Small intestine (tissue), 16 donors: ENCODE measurements around the gene RGS18. TPM values are rescaled to one million over a fixed set of nuclear protein-coding genes. Genes with fewer than 3 reads are reported as not detected.
A peak's percentile ranks its signal among the peaks of the same experiment; 100 is the strongest.

Source experiments
- DNase-seq, 2 donors: peaks; one replicate each; pipeline versions ENCODE4 v3.0.0 to v3.0.0-alpha.2; 2013
- FAIRE-seq: peaks from 2 replicates; lab custom pipeline; 2012; peaks lifted over from hg19 to GRCh38; lab: Jason Lieb, UNC
- H3K27ac ChIP-seq, 3 donors: one replicate each; pipeline ENCODE4 v1.5.1; 2013; ENCODE audit warnings: low read length in 2 of 3, mild to moderate bottlenecking in 2 of 3, control low read depth in 1 of 3, inconsistent platforms in 1 of 3, low read depth in 1 of 3, moderate library complexity in 1 of 3
- H3K27me3 ChIP-seq, 3 donors: one replicate each; pipeline ENCODE4 v1.6.1; 2013; ENCODE audit warnings: low read length in 3 of 3, inconsistent platforms in 1 of 3; ENCODE audit not compliant: control insufficient read depth in 3 of 3, insufficient read depth in 3 of 3
- H3K36me3 ChIP-seq, 3 donors: one replicate each; pipeline ENCODE4 v1.6.1; 2013; ENCODE audit warnings: low read length in 3 of 3, inconsistent platforms in 1 of 3, low read depth in 1 of 3, mild to moderate bottlenecking in 1 of 3, moderate library complexity in 1 of 3; ENCODE audit not compliant: control insufficient read depth in 3 of 3, insufficient read depth in 2 of 3
- H3K4me1 ChIP-seq, 3 donors: one replicate each; pipeline ENCODE4 v1.6.1; 2013; ENCODE audit warnings: low read length in 2 of 3, inconsistent platforms in 1 of 3, low read depth in 1 of 3, mild to moderate bottlenecking in 1 of 3, moderate library complexity in 1 of 3; ENCODE audit not compliant: control insufficient read depth in 3 of 3, insufficient read depth in 2 of 3
- H3K4me3 ChIP-seq, 3 donors: one replicate each; pipeline ENCODE4 v1.5.1; 2013; ENCODE audit warnings: low read length in 3 of 3, control low read depth in 1 of 3, inconsistent platforms in 1 of 3, low read depth in 1 of 3, mild to moderate bottlenecking in 1 of 3, moderate library complexity in 1 of 3
- H3K9me3 ChIP-seq, 2 donors: one replicate each; pipeline ENCODE4 v1.6.1; 2013; ENCODE audit warnings: low read depth in 1 of 2, low read length in 1 of 2; ENCODE audit not compliant: control insufficient read depth in 2 of 2, insufficient read depth in 1 of 2
- WGBS, 3 donors: extraction: QIAGEN DNeasy Blood & Tissue Kit; methylation state at CpG; one replicate each; pipeline ENCODE4 v1.1.7; 2013; 5-methylcytosine and 5-hydroxymethylcytosine counted together
- long read RNA-seq, 10 donors: transcript quantifications; one replicate each; lab custom pipeline, GENCODE V29; 2026
- polyA plus RNA-seq, 4 donors: library from polyadenylated mRNA; stranded (reverse) in 3 of 4; unstranded in 1 of 4; fragments of 200-250 nt in 3 of 4; fragments of 120-200 nt in 1 of 4; gene quantifications; one replicate each; pipeline versions ENCODE4 v1.2.1 to v1.2.3, GENCODE V29; 2013
- donor health status: healthy with polysubstance abuse.
- donor health status: control.
- donor health status: control.
- donor health status: Bipolar disorder and iron deficiency.
- donor health status: healthy.

The RGS18 gene, protein sequence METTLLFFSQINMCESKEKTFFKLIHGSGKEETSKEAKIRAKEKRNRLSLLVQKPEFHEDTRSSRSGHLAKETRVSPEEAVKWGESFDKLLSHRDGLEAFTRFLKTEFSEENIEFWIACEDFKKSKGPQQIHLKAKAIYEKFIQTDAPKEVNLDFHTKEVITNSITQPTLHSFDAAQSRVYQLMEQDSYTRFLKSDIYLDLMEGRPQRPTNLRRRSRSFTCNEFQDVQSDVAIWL
- 1 to 10 TPM in 2 of 4 donors, under 1 TPM in 2; 0.48 to 4.9 (median 2.5) TPM for polyA plus RNA-seq
- long read RNA-seq, donor 1 = 0 reads
- long read RNA-seq, donor 2, partial matches to known transcripts = 0 of 1 reads
- long read RNA-seq, donor 2, other reads (novel, unspliced or antisense) = 0 of 1 reads
- long read RNA-seq, donor 3, partial matches to known transcripts = 0 of 2 reads
- long read RNA-seq, donor 3, other reads (novel, unspliced or antisense) = 0 of 2 reads
- long read RNA-seq, donor 4 = 0 reads
- long read RNA-seq, donor 5 = 0 reads
- long read RNA-seq, donor 6, partial matches to known transcripts = 0 of 1 reads
- long read RNA-seq, donor 6, other reads (novel, unspliced or antisense) = 0 of 1 reads
- long read RNA-seq, donor 7 = 0 reads
- long read RNA-seq, donor 8, partial matches to known transcripts = 0 of 1 reads
- long read RNA-seq, donor 8, other reads (novel, unspliced or antisense) = 0 of 1 reads
- long read RNA-seq, donor 9, partial matches to known transcripts = 0 of 2 reads
- long read RNA-seq, donor 9, other reads (novel, unspliced or antisense) = 0 of 2 reads
- long read RNA-seq, donor 10, partial matches to known transcripts = 0 of 1 reads
- long read RNA-seq, donor 10, other reads (novel, unspliced or antisense) = 0 of 1 reads

DNA sequence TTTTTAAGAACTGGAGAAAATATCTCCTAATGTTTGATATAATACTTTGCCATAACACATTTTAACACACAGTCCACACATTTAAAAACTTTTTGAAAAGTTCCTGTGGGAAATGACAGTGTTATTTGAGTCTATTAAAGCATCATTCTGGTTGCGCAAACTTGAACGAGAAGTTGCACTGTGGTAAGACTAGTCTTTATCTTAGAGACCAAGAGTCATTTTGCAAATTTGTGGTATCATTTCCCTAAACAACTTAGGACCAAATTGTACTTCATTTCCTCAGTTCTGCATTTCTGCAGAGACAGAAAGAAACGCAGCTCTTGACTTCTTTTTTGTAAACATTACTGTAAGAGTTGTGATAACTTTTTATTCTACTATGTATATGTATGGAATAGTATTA, at the start of gene RGS18:
Gene RGS18, plus strand, starts transcription at position 282 of the 400 bp plus-strand sequence. CDS start 176 bp downstream, outside the sequence.
- Histone ChIP-seq H3K9me3 (no peaks in the 10 kb centered on the region), H3K27me3 (no peaks in the 10 kb centered on the region), H3K27ac (no peak within 1 kb of the TSS), H3K4me3 (no peak within 1 kb of the TSS), H3K36me3 (no peaks in the 10 kb centered on the region), H3K4me1 (no peaks in the 10 kb centered on the region)
- FAIRE-seq (no peak), DNase-seq (peak in 1 of 2 donors; percentile 15)
- 43 to 65% (median 55%) methylated on average over 3 of the region's 3 CpGs for WGBS, 3 donors

DNA sequence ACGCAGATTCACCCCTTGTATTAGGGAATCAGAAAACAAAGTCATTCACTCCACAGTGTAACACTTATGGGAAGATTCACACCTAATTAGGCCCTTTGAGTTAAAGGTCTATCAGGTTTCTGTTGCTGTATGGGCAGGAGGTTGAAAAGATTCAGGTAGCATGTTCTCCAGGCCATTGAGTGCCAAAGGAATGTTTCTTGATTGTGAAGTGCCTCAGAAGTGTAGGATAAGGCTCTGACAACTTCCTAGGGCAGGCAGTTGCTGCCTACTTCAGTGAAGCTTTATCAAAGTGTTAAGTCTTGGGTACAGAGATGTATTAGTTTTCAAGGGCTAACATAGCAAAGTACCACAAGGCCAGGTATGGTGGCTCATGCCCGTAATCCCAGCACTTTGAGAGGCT, 48.7 kb upstream of the RGS18 start:
- DNase-seq (no peak), FAIRE-seq (no peak)
- Histone ChIP-seq H3K4me3 (no peak overlapping the region), H3K9me3 (no peaks in the 10 kb centered on the region), H3K27me3 (no peaks in the 10 kb centered on the region), H3K27ac (no peak overlapping the region), H3K36me3 (no peaks in the 10 kb centered on the region), H3K4me1 (no peaks in the 10 kb centered on the region)
- WGBS, 3 donors = 84 to 95% (median 94%) methylated on average over 2 of the region's 2 CpGs

DNA sequence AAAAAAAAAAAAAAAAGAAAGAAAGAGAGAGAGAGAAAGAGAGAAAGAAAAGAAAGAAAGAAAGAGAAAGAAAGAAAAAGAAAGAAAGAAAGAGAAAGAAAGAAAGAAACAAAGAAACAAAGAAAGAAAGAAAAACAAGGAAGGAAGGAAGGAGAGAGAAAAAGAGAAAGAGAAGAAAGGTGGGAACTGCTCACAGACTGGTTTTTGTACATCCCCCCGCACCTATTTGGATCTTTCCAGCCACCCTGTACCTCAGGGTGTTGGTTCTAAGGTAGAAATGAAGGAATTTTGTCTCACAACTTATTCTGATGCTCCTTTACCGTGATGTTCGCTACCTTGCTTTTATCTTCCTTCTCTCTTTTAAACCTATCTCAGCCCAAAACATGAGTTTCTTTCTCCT, 43.3 kb upstream of the RGS18 start:
- H3K27me3 ChIP-seq = no peaks in the 10 kb centered on the region
- no peaks in the 10 kb centered on the region for H3K9me3 ChIP-seq
- FAIRE-seq = no peak
- H3K4me1 ChIP-seq = no peaks in the 10 kb centered on the region
- no peaks in the 10 kb centered on the region for H3K36me3 ChIP-seq
- no peak overlapping the region for H3K27ac ChIP-seq
- DNase-seq = no peak
- WGBS, 3 donors = 77 to 88% (median 78%) methylated on average over 3 of the region's 3 CpGs
- no peak overlapping the region for H3K4me3 ChIP-seq

DNA sequence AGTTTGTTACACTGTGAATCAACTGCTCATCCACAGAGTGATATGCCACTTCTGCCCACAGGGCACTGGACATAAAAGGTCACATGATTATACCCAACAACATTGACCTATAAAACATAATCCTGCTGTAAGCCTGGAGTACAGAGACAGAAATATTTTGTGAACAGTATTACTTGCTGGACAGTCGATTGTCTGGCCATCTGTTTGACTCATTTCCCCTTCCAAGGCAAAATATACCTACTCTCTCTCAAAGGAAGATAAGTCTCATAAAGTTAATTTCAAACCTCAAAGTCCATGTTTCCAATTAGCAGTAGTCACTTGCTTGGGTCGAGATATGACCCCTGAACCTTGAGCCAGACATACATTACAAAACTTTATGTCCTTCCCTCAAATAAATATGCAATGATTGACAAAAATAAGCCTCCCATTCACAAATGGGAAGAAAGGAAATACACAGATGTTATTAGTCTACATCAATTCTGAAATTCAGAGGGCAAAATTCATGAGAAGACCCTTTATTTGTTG, 39.3 kb upstream of the RGS18 start:
- DNase-seq (peak in 1 of 2 donors; percentile 55), FAIRE-seq (no peak)
- Histone ChIP-seq H3K36me3 (no peaks in the 10 kb centered on the region), H3K4me1 (no peaks in the 10 kb centered on the region), H3K27ac (no peak overlapping the region), H3K9me3 (no peaks in the 10 kb centered on the region), H3K4me3 (no peak overlapping the region), H3K27me3 (no peaks in the 10 kb centered on the region)
- whole genome bisulfite sequencing, 3 donors = 24 to 54% (median 35%) methylated on average over 2 of the region's 2 CpGs

DNA sequence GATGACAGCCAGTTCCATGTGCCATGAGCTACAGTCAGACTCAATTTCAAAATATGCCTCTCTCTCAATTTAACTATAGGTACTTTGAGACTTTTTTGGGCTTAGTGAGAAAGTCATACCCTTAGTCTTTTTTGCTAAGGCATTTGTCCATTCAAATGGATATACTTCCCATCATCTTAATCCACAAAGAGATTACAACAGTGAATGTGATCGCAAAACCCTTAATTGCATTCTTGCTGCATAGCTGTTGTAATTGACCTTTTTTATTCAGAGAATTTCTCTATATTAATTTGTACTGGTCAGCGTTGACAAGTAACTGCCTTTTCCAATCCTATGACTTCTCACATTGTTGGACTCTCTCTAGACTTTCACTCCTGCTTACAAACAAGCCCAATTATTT, 38.6 kb upstream of the RGS18 start:
- Histone ChIP-seq H3K4me3 (no peak overlapping the region), H3K9me3 (no peaks in the 10 kb centered on the region), H3K27me3 (no peaks in the 10 kb centered on the region), H3K27ac (no peak overlapping the region), H3K4me1 (no peaks in the 10 kb centered on the region), H3K36me3 (no peaks in the 10 kb centered on the region)
- DNase-seq = no peak
- no peak for FAIRE-seq
- 88 to 95% (median 93%) methylated on average over 2 of the region's 2 CpGs for WGBS, 3 donors

DNA sequence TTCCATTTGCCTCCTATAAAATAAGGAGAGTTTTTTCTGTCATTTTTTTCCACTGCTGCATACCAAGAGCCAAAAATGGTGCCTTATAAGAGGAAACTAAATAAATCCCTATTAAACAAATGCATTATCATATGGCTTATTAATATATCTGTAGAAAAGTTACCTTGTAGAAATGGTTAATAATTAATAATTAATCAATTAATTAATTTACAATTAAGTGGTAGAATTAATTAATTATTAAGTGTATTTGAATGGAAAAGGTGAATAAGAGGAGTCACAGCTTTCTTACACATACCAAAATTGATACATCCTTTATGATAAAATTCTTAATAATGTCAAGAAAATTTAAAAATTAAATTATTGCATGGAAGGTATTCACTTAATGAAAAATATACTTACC, 35.6 kb upstream of the RGS18 start:
- FAIRE-seq (peak; percentile 26), DNase-seq (no peak)

DNA sequence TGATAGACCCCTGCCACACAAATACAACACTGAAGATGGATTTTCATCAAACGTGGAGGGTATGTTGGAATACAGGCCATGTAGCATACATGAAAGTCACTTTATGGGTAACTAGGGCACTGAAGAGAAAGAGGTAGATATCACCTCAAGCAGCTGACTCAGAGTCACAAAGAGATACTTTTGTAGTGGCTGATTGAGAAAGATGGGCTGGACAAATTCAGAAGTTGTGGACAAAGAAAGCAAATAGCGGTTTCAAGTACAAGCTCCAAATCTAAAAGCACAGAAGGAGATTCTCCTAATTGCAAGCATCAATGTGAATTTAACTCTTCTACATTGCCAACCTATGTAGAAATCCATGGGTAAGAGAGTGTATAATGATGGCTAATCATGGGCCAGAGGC, 35.0 kb upstream of the RGS18 start:
- Histone ChIP-seq H3K4me3 (no peak overlapping the region), H3K27me3 (no peaks in the 10 kb centered on the region), H3K36me3 (no peaks in the 10 kb centered on the region), H3K4me1 (no peaks in the 10 kb centered on the region), H3K9me3 (no peaks in the 10 kb centered on the region), H3K27ac (no peak overlapping the region)
- DNase-seq (no peak), FAIRE-seq (no peak)
- 82 to 89% (median 83%) methylated on average over 2 of the region's 2 CpGs for WGBS, 3 donors

More for the DNA sequence above, 35.6 kb upstream of the RGS18 start:
- H3K4me3 ChIP-seq = no peak overlapping the region
- H3K9me3 ChIP-seq = no peaks in the 10 kb centered on the region
- H3K27ac ChIP-seq = no peak overlapping the region
- no peaks in the 10 kb centered on the region for H3K36me3 ChIP-seq
- H3K27me3 ChIP-seq = no peaks in the 10 kb centered on the region
- H3K4me1 ChIP-seq = no peaks in the 10 kb centered on the region

DNA sequence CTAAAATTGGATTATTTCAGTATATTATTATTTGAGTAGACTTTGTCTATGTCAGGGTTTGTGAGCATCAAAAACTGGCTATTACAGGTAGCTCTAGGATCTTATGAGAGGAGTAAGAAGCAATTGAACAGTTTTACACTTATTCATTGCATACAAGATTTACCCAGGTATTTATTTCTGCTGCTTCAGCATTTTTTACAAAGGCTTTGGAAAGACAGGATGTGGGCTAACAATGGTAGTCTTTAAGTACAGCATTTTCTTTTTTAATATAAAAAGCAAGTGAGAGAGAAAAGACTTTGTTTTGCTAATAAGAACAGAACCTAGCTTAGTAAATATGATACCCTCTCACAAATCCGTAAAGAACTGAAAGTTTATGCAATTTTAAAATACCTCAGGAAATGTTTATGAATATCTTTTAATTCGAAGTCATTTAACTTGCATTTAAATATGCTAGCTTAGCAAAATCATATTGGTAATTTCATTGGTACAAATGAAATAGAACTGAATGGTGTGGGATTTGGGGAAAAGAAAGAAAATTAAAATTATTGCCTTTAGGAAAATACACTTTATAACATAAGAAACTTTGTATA, 32.1 kb upstream of the RGS18 start:
- Histone ChIP-seq H3K27me3 (no peaks in the 10 kb centered on the region), H3K9me3 (no peaks in the 10 kb centered on the region), H3K27ac (no peak overlapping the region), H3K4me3 (no peak overlapping the region), H3K36me3 (no peaks in the 10 kb centered on the region), H3K4me1 (no peaks in the 10 kb centered on the region)
- DNase-seq = no peak
- WGBS, 3 donors = 59 to 79% (median 71%) methylated on average over 2 of the region's 2 CpGs
- no peak for FAIRE-seq
